Naive B cell (primary cell): Measurements from ENCODE around the gene NUBP2. TPM values are rescaled to one million over a fixed set of nuclear protein-coding genes. Genes with fewer than 3 reads are reported as not detected.

Experiments used
- ATAC-seq, 2 donors: fragments of 150-1000 bp; cut with Tn5 transposase; 2 replicates each; pipeline ENCODE4 v1.10.0; 2021; ENCODE audit warnings: low read depth in 2 of 2, mild to moderate bottlenecking in 2 of 2, moderate library complexity in 2 of 2
- DNase-seq: peaks from one replicate; pipeline ENCODE4 v3.0.0; 2022
- H3K27ac Mint-ChIP-seq, 6 donors: one replicate each; pipeline ENCODE4 v1.8.0; 2020 to 2022; ENCODE audit warnings: mild to moderate bottlenecking in 6 of 6, mixed read lengths in 6 of 6, moderate library complexity in 5 of 6, inconsistent platforms in 2 of 6
- H3K27me3 Mint-ChIP-seq, 3 donors: one replicate each; pipeline ENCODE4 v1.8.0; 2021 to 2022; ENCODE audit warnings: mixed read lengths in 3 of 3, mild to moderate bottlenecking in 1 of 3
- H3K36me3 Mint-ChIP-seq, 2 donors: one replicate each; pipeline ENCODE4 v1.8.0; 2020 to 2022; ENCODE audit warnings: mixed read lengths in 2 of 2, inconsistent platforms in 1 of 2, mild to moderate bottlenecking in 1 of 2
- H3K4me1 Mint-ChIP-seq, 3 donors: one replicate each; pipeline ENCODE4 v1.8.0; 2020 to 2022; ENCODE audit warnings: mixed read lengths in 3 of 3, inconsistent platforms in 1 of 3, mild to moderate bottlenecking in 1 of 3, moderate library complexity in 1 of 3
- H3K4me3 Mint-ChIP-seq, 8 donors: one replicate each; pipeline ENCODE4 v1.8.0; 2020 to 2022; ENCODE audit warnings: mild to moderate bottlenecking in 8 of 8, mixed read lengths in 8 of 8, moderate library complexity in 8 of 8, inconsistent platforms in 2 of 8
- H3K9me3 Mint-ChIP-seq, 7 donors: one replicate each; pipeline ENCODE4 v1.8.0; 2020 to 2022; ENCODE audit warnings: mixed read lengths in 7 of 7, mild to moderate bottlenecking in 5 of 7, inconsistent platforms in 2 of 7, moderate library complexity in 1 of 7
- polyA plus RNA-seq, 6 donors: library from polyadenylated mRNA; unstranded; fragments of 300-500 nt; fragmentation: Illumina TruSeq; gene quantifications; one replicate each; pipeline ENCODE4 v1.2.3, GENCODE V29; 2021; ENCODE audit warnings: low read depth in 6 of 6

NUBP2 gene
- polyA plus RNA-seq, 6 donors from 2014 or later = 69.1 to 110 (median 81.0) TPM

DNA sequence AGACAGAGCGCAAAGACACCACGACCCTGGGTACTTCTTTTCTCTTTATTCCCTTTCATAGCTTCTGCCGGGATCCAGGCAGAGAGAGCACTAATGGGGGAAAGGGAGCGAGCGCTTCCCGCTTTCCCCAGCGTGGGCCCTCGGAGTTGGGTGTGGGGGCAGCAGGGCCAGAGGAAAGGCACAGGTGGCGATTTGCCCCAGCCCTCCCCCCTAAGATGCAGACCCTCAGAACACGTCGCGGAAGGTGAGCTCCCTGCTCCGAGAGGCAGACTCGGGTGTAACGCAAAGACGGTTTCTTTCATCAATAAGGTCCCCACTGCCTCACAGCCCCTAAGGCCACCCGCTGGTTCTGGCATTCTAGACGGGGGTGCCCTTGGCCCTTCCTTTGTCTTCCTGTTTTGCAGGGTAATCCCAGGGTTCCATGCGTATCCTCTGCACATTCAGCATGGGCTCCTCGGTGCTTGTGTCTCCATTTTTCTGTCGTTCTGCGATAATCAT, 10.8 kb upstream of the NUBP2 start:
- Mint-ChIP-seq H3K4me3 (peak overlapping the region; percentile 92 to 97 (median 94)), H3K27me3 (no peaks in the 10 kb centered on the region), H3K4me1 (peaks cover 21 to 22% (median 21%) of the 10 kb centered on the region in 3 donors), H3K36me3 (no peaks in the 10 kb centered on the region), H3K9me3 (no peaks in the 10 kb centered on the region), H3K27ac (peak overlapping the region; percentile 60 to 98 (median 92))
- DNase-seq (no peak), ATAC-seq (no peak)

- Mint-ChIP-seq H3K27me3 (no peaks in the 10 kb centered on the region), H3K36me3 (no peaks in the 10 kb centered on the region), H3K9me3 (no peaks in the 10 kb centered on the region), H3K4me3 (peak within 1 kb of the TSS; percentile 92 to 97 (median 94)), H3K27ac (peak within 1 kb of the TSS; percentile 80 to 98 (median 92)), H3K4me1 (peaks cover 21 to 22% (median 21%) of the 10 kb centered on the region in 3 donors)
- ATAC-seq (peak; percentile 6 to 21), DNase-seq (peak; percentile 10)
Measured at GRCh38 chr16:1772362-1772907, 10.3 kb upstream of the NUBP2 start, which contains the start of gene EME2. EME2 (plus strand) TSS chr16:1772810; CDS start chr16:1773228, 418 bp downstream.

DNA sequence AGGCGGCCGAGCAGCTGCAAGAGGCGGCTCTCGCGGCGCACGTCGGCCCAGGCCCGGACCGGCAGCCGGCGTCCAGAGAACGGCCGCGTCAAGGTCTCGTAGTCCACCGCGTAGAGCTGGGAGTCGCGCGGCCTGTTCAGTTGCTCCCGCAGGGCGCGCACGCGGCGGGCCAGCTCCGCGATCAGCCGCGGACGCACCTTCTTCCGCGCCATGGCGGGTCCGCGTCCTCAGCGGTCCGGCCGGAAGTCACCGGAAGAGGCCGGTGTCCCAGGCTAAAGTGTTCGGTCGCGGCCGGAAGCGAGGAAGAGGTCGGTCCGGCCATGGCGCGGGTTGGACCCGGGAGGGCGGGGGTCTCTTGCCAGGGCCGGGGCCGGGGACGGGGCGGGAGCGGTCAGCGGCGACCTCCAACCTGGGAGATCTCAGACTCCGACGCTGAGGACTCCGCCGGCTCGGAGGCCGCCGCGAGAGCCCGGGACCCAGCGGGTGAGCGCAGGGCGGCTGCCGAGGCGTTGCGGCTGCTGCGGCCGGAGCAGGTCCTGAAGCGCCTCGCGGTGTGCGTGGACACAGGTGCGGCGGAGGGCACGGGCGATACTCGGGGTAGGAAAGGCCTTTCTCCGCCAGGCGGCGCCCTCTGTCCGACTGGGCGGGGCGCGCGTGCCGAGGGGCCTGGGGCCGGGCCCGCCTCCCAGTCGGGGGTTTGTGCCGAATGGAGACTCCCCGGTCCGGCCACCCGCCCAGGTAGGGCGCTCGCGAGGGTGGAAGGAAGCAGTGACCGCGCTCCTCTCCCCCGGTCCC, 9.7 kb upstream of the NUBP2 start, which contains the start of gene MRPS34:
Gene MRPS34, minus strand, starts transcription at position 227 of the 795 bp plus-strand sequence. Its CDS starts 15 bp downstream, at position 212.
- Mint-ChIP-seq H3K9me3 (no peaks in the 10 kb centered on the region), H3K4me1 (peaks cover 21 to 22% (median 21%) of the 10 kb centered on the region in 3 donors), H3K4me3 (peak within 1 kb of the TSS; percentile 92 to 97 (median 94)), H3K27me3 (no peaks in the 10 kb centered on the region), H3K36me3 (no peaks in the 10 kb centered on the region), H3K27ac (peak within 1 kb of the TSS; percentile 80 to 98 (median 92))
- peak; percentile 74 for DNase-seq
- ATAC-seq = peak; percentile 62 to 66

GRCh38 chr16:1773703-1774447, 8.9 kb upstream of the NUBP2 start:
- Mint-ChIP-seq H3K36me3 (no peaks in the 10 kb centered on the region), H3K4me1 (peaks cover 17 to 22% (median 21%) of the 10 kb centered on the region in 3 donors), H3K27ac (peak overlapping the region in 2 of 6 donors; percentile 43 to 70), H3K4me3 (peak overlapping the region; percentile 72 to 97 (median 92)), H3K9me3 (no peaks in the 10 kb centered on the region), H3K27me3 (no peaks in the 10 kb centered on the region)
- DNase-seq (no peak), ATAC-seq (peak; percentile 13 to 17)

GRCh38 chr16:1774448-1774780, 8.3 kb upstream of the NUBP2 start:
- ATAC-seq (no peak), DNase-seq (no peak)
- H3K27me3 Mint-ChIP-seq = no peaks in the 10 kb centered on the region
- H3K4me3 Mint-ChIP-seq = peak overlapping the region in 5 of 8 donors; percentile 90 to 97 (median 93)
- H3K4me1 Mint-ChIP-seq = peaks cover 19 to 26% (median 23%) of the 10 kb centered on the region in 3 donors
- no peaks in the 10 kb centered on the region for H3K9me3 Mint-ChIP-seq
- H3K36me3 Mint-ChIP-seq = no peaks in the 10 kb centered on the region
- H3K27ac Mint-ChIP-seq = no peak overlapping the region

- no peaks in the 10 kb centered on the region for H3K9me3 Mint-ChIP-seq
- H3K4me3 Mint-ChIP-seq = peak overlapping the region in 4 of 8 donors; percentile 19 to 76 (median 40)
- H3K27me3 Mint-ChIP-seq = no peaks in the 10 kb centered on the region
- peak overlapping the region in 1 of 6 donors; percentile 36 for H3K27ac Mint-ChIP-seq
- peaks cover 16 to 22% (median 20%) of the 10 kb centered on the region in 3 donors for H3K4me1 Mint-ChIP-seq
- DNase-seq = no peak
- no peaks in the 10 kb centered on the region for H3K36me3 Mint-ChIP-seq
- no peak for ATAC-seq
Measured at GRCh38 chr16:1775006-1775845, 7.5 kb upstream of the NUBP2 start.

GRCh38 chr16:1775846-1776671, 6.7 kb upstream of the NUBP2 start:
- Mint-ChIP-seq H3K4me1 (peaks cover 16 to 22% (median 20%) of the 10 kb centered on the region in 3 donors), H3K9me3 (no peaks in the 10 kb centered on the region), H3K4me3 (peak overlapping the region in 3 of 8 donors; percentile 56 to 64 (median 63)), H3K27ac (peak overlapping the region in 1 of 6 donors; percentile 81), H3K36me3 (no peaks in the 10 kb centered on the region), H3K27me3 (no peaks in the 10 kb centered on the region)
- DNase-seq (no peak), ATAC-seq (no peak)

- DNase-seq (no peak), ATAC-seq (no peak)
- peaks cover 21 to 27% (median 25%) of the 10 kb centered on the region in 3 donors for H3K4me1 Mint-ChIP-seq
- no peaks in the 10 kb centered on the region for H3K9me3 Mint-ChIP-seq
- H3K4me3 Mint-ChIP-seq = peak overlapping the region in 3 of 8 donors; percentile 56 to 64 (median 63)
- no peaks in the 10 kb centered on the region for H3K36me3 Mint-ChIP-seq
- H3K27ac Mint-ChIP-seq = peak overlapping the region in 2 of 6 donors; percentile 33 to 81
- H3K27me3 Mint-ChIP-seq = no peaks in the 10 kb centered on the region
Measured at GRCh38 chr16:1776672-1776955, 6.1 kb upstream of the NUBP2 start.

DNA sequence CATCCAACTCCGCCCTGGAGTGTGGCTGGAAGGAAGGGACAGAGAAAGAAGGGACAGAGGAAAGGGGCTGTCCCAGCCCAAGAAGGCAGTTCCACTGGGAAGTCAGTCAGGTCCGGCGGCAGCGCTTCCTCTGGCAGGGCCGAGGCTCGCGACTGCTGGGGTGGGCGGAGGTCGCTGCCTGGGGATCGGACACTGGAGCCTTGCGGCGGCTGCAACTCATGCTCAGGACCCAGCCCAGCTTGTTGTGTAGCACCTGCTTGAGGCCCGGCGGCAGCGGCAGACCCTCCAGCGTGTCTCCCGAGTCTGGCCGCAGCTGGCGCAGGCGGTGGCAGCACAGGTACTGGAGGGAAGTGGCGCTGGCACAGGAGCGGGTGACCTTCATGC, 5.8 kb upstream of the NUBP2 start:
- ATAC-seq (no peak), DNase-seq (no peak)
- H3K9me3 Mint-ChIP-seq = no peaks in the 10 kb centered on the region
- H3K4me3 Mint-ChIP-seq = peak overlapping the region in 1 of 8 donors; percentile 64
- peak overlapping the region in 1 of 6 donors; percentile 33 for H3K27ac Mint-ChIP-seq
- H3K4me1 Mint-ChIP-seq = peaks cover 21 to 27% (median 25%) of the 10 kb centered on the region in 3 donors
- no peaks in the 10 kb centered on the region for H3K36me3 Mint-ChIP-seq
- H3K27me3 Mint-ChIP-seq = no peaks in the 10 kb centered on the region

DNA sequence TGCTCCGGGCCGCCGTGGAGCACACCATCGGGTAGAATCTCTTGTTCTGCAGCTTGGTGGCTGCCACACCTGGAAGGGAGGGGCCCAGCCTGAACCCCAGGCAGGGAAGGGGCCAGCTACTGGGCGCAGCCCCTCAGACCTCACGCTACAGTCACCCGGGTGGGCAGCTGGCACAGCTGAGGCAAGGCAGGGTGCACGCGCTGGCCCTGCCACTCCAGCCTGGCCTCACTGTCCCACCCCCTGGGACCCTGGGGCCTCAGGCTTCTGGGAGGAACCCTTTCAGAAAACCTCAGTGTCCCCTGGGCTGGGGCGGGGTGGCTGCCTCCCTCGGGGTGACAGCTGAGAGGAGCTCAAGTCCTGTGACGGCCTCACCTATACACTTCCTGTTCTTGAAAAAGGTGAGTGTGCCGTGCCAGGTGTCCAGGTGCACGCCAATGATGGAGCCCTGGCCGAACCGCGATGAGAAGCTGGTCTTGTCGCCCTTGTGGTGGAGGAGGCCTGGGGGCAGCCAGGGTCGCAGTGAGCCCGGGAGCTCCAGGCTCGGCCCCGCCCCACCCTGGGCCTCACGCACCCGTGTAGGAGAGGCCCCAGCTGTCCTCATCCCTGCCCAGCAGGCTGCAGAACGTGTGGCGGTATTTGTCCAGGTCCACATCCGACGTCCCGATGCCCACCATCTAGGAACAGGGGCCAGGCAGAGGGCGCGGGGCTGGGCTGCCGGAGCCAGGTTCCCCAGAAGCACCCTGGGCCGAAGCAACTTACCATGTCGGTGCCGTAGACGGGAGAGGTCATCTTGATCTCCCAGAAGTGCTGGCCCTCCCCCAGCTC, 5.2 kb upstream of the NUBP2 start:
- ATAC-seq (no peak), DNase-seq (no peak)
- Mint-ChIP-seq H3K27ac (no peak overlapping the region), H3K36me3 (no peaks in the 10 kb centered on the region), H3K4me1 (peaks cover 17 to 21% (median 21%) of the 10 kb centered on the region in 3 donors), H3K4me3 (peak overlapping the region in 1 of 8 donors; percentile 54), H3K27me3 (no peaks in the 10 kb centered on the region), H3K9me3 (no peaks in the 10 kb centered on the region)
